LHCN-M2 (cell line): ENCODE results near the gene ADARB2. TPM values are rescaled to one million over a fixed set of nuclear protein-coding genes. Genes with fewer than 3 reads are reported as not detected.

Experiments
- DNase-seq: peaks from one replicate; pipeline ENCODE4 v3.0.0-alpha.2; 2012; ENCODE audit warnings: low read depth
- total RNA-seq: library from RNA; depleted of rRNA; stranded (reverse); fragments of >200 nt; gene quantifications from 2 replicates; pipeline ENCODE4 v1.2.3, GENCODE V29; 2014

The ADARB2 gene
- total RNA-seq, 1 experiment from 2014 or later: 0.11 TPM

GRCh38 chr10:1499359-1499957, 237.9 kb downstream of the ADARB2 start:
- no peak for DNase-seq

GRCh38 chr10:1498746-1499358, 238.5 kb downstream of the ADARB2 start:
- no peak for DNase-seq

- no peak for DNase-seq
Measured at GRCh38 chr10:1495915-1496517, 241.3 kb downstream of the ADARB2 start.

- no peak for DNase-seq
Measured at GRCh38 chr10:1492641-1493040, 244.7 kb downstream of the ADARB2 start.

- no peak for DNase-seq
Measured at GRCh38 chr10:1491901-1492300, 245.4 kb downstream of the ADARB2 start.

- no peak for DNase-seq
Measured at GRCh38 chr10:1489801-1490200, 247.5 kb downstream of the ADARB2 start.

GRCh38 chr10:1488970-1489548, 248.3 kb downstream of the ADARB2 start:
- DNase-seq: no peak

- DNase-seq: no peak
Measured at GRCh38 chr10:1486841-1487687, 250.3 kb downstream of the ADARB2 start.

GRCh38 chr10:1485357-1485756, 252.0 kb downstream of the ADARB2 start:
- DNase-seq: no peak

GRCh38 chr10:1483826-1484225, 253.5 kb downstream of the ADARB2 start:
- DNase-seq: no peak

GRCh38 chr10:1483246-1483645, 254.1 kb downstream of the ADARB2 start:
- DNase-seq: no peak

- no peak for DNase-seq
Measured at GRCh38 chr10:1477578-1477977, 259.7 kb downstream of the ADARB2 start.

- DNase-seq: no peak
Measured at GRCh38 chr10:1476455-1476803, 260.9 kb downstream of the ADARB2 start.

- DNase-seq: no peak
Measured at GRCh38 chr10:1475771-1476454, 261.4 kb downstream of the ADARB2 start.

- no peak for DNase-seq
Measured at GRCh38 chr10:1475098-1475591, 262.2 kb downstream of the ADARB2 start.

GRCh38 chr10:1474376-1475097, 262.8 kb downstream of the ADARB2 start:
- DNase-seq: no peak

GRCh38 chr10:1473874-1474273, 263.5 kb downstream of the ADARB2 start:
- no peak for DNase-seq

- no peak for DNase-seq
Measured at GRCh38 chr10:1472178-1472958, 265.0 kb downstream of the ADARB2 start.

- DNase-seq: no peak
Measured at GRCh38 chr10:1468811-1469210, 268.5 kb downstream of the ADARB2 start.
